Tibial artery (tissue), 4 donors: ENCODE data around the gene ZNF541.

ENCODE experiments used
- DNase-seq, 2 donors: peaks; one replicate each; pipeline ENCODE4 v3.0.0-alpha.2; 2019
- H3K27ac ChIP-seq, 2 donors: fragments of 200-600 bp; sonication (generic) in 1 of 2; 1 replicate in 1 of 2; 2 replicates in 1 of 2; pipeline ENCODE4 v1.5.1; 2018 to 2019; ENCODE audit warnings: mild to moderate bottlenecking in 1 of 2
- H3K27me3 ChIP-seq, 2 donors: fragments of 200-600 bp; sonication (generic) in 1 of 2; one replicate each; pipeline versions ENCODE4 v1.5.1 to v1.6.0; 2016 to 2019
- H3K36me3 ChIP-seq, 3 donors: fragments of 200-600 bp; sonication (generic) in 2 of 3; one replicate each; pipeline ENCODE4 v1.5.1; 2016 to 2019; ENCODE audit warnings: mild to moderate bottlenecking in 2 of 3
- H3K4me1 ChIP-seq, 4 donors: fragments of 200-600 bp; sonication (generic) in 2 of 4; 1 replicate in 3 of 4; 2 replicates in 1 of 4; pipeline ENCODE4 v1.5.1; 2016 to 2019
- H3K4me3 ChIP-seq, 2 donors: fragments of 200-600 bp; sonication (generic) in 1 of 2; 1 replicate in 1 of 2; 2 replicates in 1 of 2; pipeline ENCODE4 v1.5.1; 2018 to 2019; ENCODE audit warnings: mild to moderate bottlenecking in 2 of 2
- H3K9me3 ChIP-seq, 3 donors: fragments of 200-600 bp; sonication (generic) in 1 of 3; one replicate each; pipeline ENCODE4 v1.5.1; 2016 to 2019
- CTCF ChIP-seq, 2 experiments: fragments of 200-600 bp in 1 of 2; fragments of 450-650 bp in 1 of 2; IDR thresholded peaks; one replicate each; pipeline ENCODE4 v1.5.1; 2017 to 2019; ENCODE audit warnings: antibody characterized with exemption in 2 of 2, mild to moderate bottlenecking in 1 of 2, moderate library complexity in 1 of 2
- intact Hi-C: fragments of 100-400 bp; cut with DNase I; formaldehyde crosslinking; loops from one replicate; pipeline ENCODE4 v1.15.0; 2023; ENCODE audit warnings: low total_unique reads

The ZNF541 gene

GRCh38 chr19:47614559-47614958, 41.6 kb upstream of the ZNF541 start:
- no peak for DNase-seq
- H3K27ac ChIP-seq = no peak overlapping the region
- no peak for TF ChIP-seq CTCF (IDR thresholded peaks at IDR 0.05)
- intact Hi-C loops = no loop called here
- H3K36me3 ChIP-seq = peaks cover 0 to 5% (median 4%) of the 10 kb centered on the region in 3 donors
- no peaks in the 10 kb centered on the region for H3K27me3 ChIP-seq
- H3K4me1 ChIP-seq = peaks cover 0 to 60% (median 46%) of the 10 kb centered on the region in 4 donors
- no peak overlapping the region for H3K4me3 ChIP-seq
- H3K9me3 ChIP-seq = no peaks in the 10 kb centered on the region

DNA sequence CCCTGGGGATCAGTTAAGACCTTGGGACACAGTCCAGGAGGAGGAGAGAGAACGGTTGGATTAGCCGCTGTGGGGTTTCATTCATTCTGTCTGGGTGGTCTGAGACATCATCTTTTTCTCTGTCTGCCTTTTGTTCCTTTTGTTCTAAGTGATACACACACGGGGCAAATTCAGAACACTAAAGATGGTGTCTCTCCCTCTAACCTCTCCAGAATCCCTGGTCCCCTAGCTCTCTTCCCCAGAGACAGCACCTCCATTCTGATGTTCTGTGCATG, 41.0 kb upstream of the ZNF541 start:
- no peak for TF ChIP-seq CTCF (IDR thresholded peaks at IDR 0.05)
- no peak for DNase-seq
- no peak overlapping the region for H3K4me3 ChIP-seq
- peaks cover 0 to 60% (median 43%) of the 10 kb centered on the region in 4 donors for H3K4me1 ChIP-seq
- no peaks in the 10 kb centered on the region for H3K9me3 ChIP-seq
- peaks cover 0 to 5% (median 4%) of the 10 kb centered on the region in 3 donors for H3K36me3 ChIP-seq
- no peaks in the 10 kb centered on the region for H3K27me3 ChIP-seq
- no peak overlapping the region for H3K27ac ChIP-seq
- intact Hi-C loops = no loop called here

DNA sequence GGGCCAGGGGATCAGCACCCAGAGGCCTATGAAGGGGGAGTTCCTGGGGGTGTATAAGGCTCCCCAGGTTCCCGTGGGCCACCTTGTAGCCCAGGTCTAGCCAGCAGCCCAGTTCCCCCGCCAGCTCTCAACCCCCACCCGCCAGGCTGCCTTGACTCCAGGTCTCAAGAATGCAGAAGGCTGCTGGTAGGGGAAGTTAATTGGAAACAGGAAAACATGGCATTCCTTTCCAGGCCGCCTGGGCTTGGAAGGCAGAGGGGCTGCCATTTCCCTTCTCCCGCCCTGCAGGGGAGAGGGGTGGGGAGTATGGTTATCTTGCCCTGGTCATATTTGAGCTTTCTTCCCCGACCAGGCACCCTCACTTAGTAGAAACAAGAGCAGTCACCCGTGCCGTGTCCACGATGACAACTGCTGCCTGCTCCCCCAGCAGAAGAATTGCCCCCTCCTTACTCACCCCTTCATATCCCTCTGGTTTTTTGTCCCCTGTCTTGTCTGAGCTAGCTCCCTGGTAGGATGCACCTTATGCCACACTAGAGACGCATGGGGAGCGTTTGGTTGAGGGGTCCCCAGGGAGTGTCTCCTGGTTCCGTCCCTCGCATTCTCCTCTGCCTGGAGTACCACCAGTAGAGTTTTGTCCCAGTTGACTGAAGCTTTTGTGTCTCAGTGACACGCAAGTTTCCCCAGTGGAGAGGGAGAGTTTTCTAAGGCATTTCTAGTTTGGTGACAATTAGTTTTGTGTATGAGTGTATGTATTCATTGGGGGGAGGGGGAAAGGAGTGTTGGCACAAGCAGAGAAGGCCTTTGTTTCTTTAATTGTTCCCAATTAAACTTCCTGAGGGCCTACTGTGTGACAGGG, 40.4 kb upstream of the ZNF541 start:
- no peak overlapping the region for H3K4me3 ChIP-seq
- intact Hi-C loops = no loop called here
- TF ChIP-seq CTCF (IDR thresholded peaks at IDR 0.05) = no peak
- peak overlapping the region; percentile 42 to 50 for H3K27ac ChIP-seq
- H3K4me1 ChIP-seq = peaks cover 0 to 55% (median 40%) of the 10 kb centered on the region in 4 donors
- no peaks in the 10 kb centered on the region for H3K9me3 ChIP-seq
- DNase-seq = no peak
- H3K27me3 ChIP-seq = no peaks in the 10 kb centered on the region
- H3K36me3 ChIP-seq = peaks cover 0 to 5% (median 4%) of the 10 kb centered on the region in 3 donors

DNA sequence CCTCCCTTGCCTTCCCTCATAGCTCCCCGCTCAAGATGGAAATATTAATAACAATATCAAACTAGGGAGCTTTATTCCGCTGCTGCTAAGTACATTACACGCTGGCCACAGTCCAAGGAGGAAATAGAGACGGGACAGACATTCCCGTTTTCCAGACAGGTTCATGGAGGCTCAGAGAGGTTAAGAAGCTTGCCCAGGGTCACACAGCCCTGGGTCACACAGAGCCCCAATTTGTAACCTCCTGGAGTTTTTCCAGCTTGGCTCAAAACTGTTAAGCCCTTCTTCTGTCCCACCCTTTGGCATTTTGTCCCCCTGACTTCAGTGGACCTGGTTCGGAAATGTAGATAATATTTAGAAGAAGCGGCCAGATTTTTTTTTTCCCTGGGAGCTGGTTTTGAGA, 38.0 kb upstream of the ZNF541 start:
- intact Hi-C loops = no loop called here
- Histone ChIP-seq H3K27me3 (no peaks in the 10 kb centered on the region), H3K27ac (peak overlapping the region in 1 of 2 donors; percentile 88), H3K36me3 (peaks cover 0 to 5% (median 4%) of the 10 kb centered on the region in 3 donors), H3K4me1 (peaks cover 0 to 56% (median 39%) of the 10 kb centered on the region in 4 donors), H3K4me3 (peak overlapping the region; percentile 91 to 100), H3K9me3 (no peaks in the 10 kb centered on the region)
- no peak for TF ChIP-seq CTCF (IDR thresholded peaks at IDR 0.05)
- DNase-seq = no peak

DNA sequence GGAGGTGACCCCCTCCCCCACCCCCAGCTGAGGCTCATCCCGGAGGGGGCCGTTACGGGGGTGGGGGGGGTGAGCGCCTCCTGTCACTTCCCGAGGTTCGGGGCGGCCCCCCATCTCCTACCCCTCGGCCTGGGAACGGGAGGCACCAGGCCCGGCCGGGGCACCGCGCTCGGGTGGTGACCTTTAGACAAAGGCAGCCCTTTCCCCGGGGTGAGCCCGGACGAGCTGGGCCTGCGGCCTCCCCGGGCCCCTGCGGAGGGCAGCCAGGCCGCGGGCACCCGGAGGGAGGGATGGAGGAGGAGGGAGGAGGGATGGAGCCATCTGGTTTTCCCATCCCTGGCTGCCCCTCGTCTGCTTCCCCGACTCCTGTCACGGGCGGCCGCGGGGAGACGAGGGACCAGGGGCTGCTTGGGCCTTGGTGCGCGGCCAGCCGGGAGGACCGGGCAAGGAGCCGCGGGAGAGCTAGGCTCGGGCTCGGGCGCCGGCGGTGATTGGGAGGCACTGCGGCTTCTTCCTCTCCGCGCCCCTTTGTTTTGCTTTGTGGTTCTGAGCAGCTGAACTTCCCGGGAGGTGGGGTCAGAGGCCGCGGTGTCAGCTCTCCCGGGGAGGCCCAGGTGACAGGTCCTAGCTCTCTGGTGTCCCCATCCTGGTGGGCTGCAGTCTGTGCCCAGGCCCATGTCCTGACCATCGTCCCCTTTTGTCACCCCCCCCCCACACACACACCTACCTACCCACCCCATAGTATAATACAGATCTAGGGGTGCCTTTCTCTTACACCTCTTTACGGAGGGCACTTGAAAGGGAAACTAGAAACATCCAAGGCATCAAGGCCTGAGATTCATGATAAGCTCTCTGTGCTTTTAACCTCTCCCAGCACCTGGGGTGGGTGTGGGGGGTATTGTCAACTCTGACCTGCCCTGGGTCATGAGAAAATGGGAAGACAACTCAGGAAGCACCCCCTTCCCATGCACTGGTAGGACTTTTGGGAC, 37.3 kb upstream of the ZNF541 start:
- Histone ChIP-seq H3K36me3 (peaks cover 0 to 4% (median 3%) of the 10 kb centered on the region in 3 donors), H3K27me3 (no peaks in the 10 kb centered on the region), H3K4me3 (peak overlapping the region; percentile 91 to 100), H3K4me1 (peaks cover 0 to 53% (median 38%) of the 10 kb centered on the region in 4 donors), H3K9me3 (no peaks in the 10 kb centered on the region), H3K27ac (peak overlapping the region; percentile 88 to 99)
- peak; percentile 41 to 71 for DNase-seq
- no peak for TF ChIP-seq CTCF (IDR thresholded peaks at IDR 0.05)
- intact Hi-C loops = no loop called here
